AG04450 (cell line): ENCODE data around the gene AMOT. TPM values are rescaled to one million over a fixed set of nuclear protein-coding genes. Genes with fewer than 3 reads are reported as not detected.

Source experiments
- CTCF ChIA-PET: fragments of 300-600, 350-600 bp; formaldehyde crosslinking; extraction: SDS; loops from one replicate; lab custom pipeline; 2022; ENCODE audit warnings: antibody characterized with exemption, inconsistent platforms; lab: Charles Lee
- POLR2A ChIA-PET: fragments of 350-600 bp; formaldehyde crosslinking; extraction: SDS; loops from one replicate; lab custom pipeline; 2021; ENCODE audit warnings: antibody characterized with exemption, inconsistent platforms; lab: Yijun Ruan, JAX
- DNase-seq: peaks from one replicate; pipeline ENCODE4 v3.0.0-alpha.2; 2011; ENCODE audit warnings: low read depth, low spot score
- H3K27ac ChIP-seq: one replicate; pipeline ENCODE4 v1.5.1; 2012; ENCODE audit warnings: low read depth, low read length, control low read depth
- H3K27me3 ChIP-seq: one replicate; pipeline ENCODE4 v1.6.0; 2012; ENCODE audit warnings: low read length; ENCODE audit not compliant: control insufficient read depth, insufficient read depth
- H3K4me3 ChIP-seq: 2 replicates; pipeline ENCODE4 v1.5.1; 2011; ENCODE audit warnings: mild to moderate bottlenecking, low read depth, low read length, control low read depth
- H3K9me3 ChIP-seq: 2 replicates; pipeline ENCODE4 v1.5.1; 2012; ENCODE audit warnings: low read length; ENCODE audit not compliant: control insufficient read depth, insufficient read depth
- polyA plus RNA-seq: library from polyadenylated mRNA; depleted of rRNA; stranded (reverse); fragments of >200 nt; gene quantifications from 2 replicates; pipeline ENCODE4 v1.2.3, GENCODE V29; 2011
- TF ChIP-seq, protein P1 (sequence below): IDR thresholded peaks from 2 replicates; pipeline ENCODE4 v1.5.1; 2011; ENCODE audit warnings: low read depth, low read length, control low read depth, inconsistent platforms

AMOT gene
- polyA plus RNA-seq, 1 experiment: 9.6 TPM

DNA sequence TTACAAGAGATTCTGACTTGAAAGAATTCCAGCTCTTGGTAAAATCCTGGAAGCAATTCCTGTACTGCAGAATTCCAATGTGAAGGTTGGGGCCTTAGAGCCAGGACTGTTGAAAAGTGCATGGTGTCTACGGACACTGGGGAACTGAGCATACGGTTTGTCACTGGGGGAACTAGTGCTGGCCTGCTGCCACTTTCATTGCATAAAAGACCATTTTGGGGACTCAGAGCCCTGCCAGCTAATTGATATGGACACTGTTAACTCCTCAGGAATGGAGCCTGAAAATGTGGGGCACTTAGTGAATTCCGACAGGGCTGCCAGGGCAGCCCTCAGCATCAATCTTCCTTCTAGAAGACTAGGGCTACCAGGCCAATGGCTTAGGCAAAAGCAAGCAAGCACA lies 55.9 kb downstream of the AMOT start:
- ChIA-PET POLR2A (no interaction called here), CTCF (no interaction called here)
- no peak overlapping the region for H3K4me3 ChIP-seq
- H3K27ac ChIP-seq: no peak overlapping the region
- no peak for DNase-seq
- no peaks in the 10 kb centered on the region for H3K27me3 ChIP-seq
- H3K9me3 ChIP-seq: no peaks in the 10 kb centered on the region
- TF ChIP-seq, protein P1, sequence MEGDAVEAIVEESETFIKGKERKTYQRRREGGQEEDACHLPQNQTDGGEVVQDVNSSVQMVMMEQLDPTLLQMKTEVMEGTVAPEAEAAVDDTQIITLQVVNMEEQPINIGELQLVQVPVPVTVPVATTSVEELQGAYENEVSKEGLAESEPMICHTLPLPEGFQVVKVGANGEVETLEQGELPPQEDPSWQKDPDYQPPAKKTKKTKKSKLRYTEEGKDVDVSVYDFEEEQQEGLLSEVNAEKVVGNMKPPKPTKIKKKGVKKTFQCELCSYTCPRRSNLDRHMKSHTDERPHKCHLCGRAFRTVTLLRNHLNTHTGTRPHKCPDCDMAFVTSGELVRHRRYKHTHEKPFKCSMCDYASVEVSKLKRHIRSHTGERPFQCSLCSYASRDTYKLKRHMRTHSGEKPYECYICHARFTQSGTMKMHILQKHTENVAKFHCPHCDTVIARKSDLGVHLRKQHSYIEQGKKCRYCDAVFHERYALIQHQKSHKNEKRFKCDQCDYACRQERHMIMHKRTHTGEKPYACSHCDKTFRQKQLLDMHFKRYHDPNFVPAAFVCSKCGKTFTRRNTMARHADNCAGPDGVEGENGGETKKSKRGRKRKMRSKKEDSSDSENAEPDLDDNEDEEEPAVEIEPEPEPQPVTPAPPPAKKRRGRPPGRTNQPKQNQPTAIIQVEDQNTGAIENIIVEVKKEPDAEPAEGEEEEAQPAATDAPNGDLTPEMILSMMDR: no peak

DNA sequence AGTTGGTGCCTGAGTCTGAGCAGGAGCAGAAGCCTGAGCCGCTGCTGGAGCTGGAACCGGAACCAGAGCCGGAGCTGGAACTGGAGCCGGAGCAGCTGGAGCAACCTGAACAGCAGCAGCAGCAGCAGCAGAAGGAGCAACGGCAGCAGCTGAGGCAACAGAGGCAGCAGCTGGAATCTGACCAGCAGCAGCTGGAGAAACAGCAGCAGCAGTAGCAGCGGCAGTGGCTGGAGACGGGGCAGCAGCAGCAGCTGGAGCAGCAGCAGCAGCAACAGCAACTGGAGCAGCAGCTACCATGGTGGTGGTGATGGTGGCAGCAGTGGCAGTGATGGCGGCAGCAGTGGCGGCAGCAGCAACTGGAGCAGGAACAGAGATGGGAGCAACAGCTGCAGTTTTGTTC lies 61.5 kb downstream of the AMOT start:
- H3K9me3 ChIP-seq: no peaks in the 10 kb centered on the region
- ChIA-PET POLR2A (no interaction called here), CTCF (no interaction called here)
- no peaks in the 10 kb centered on the region for H3K27me3 ChIP-seq
- TF ChIP-seq, protein P1: no peak
- no peak overlapping the region for H3K4me3 ChIP-seq
- DNase-seq: no peak
- no peak overlapping the region for H3K27ac ChIP-seq

- Histone ChIP-seq H3K27me3 (no peaks in the 10 kb centered on the region), H3K4me3 (no peak overlapping the region), H3K27ac (no peak overlapping the region), H3K9me3 (no peaks in the 10 kb centered on the region)
- POLR2A ChIA-PET: no interaction called here
- CTCF ChIA-PET: no interaction called here
- no peak for DNase-seq
- TF ChIP-seq, protein P1: no peak
Measured at GRCh38 chrX:112774651-112775293, 65.9 kb downstream of the AMOT start.

GRCh38 chrX:112774142-112774541 lies 66.5 kb downstream of the AMOT start:
- H3K27ac ChIP-seq: no peak overlapping the region
- ChIA-PET CTCF (no interaction called here), POLR2A (no interaction called here)
- H3K9me3 ChIP-seq: no peaks in the 10 kb centered on the region
- no peak overlapping the region for H3K4me3 ChIP-seq
- TF ChIP-seq, protein P1: no peak
- DNase-seq: no peak
- no peaks in the 10 kb centered on the region for H3K27me3 ChIP-seq

DNA sequence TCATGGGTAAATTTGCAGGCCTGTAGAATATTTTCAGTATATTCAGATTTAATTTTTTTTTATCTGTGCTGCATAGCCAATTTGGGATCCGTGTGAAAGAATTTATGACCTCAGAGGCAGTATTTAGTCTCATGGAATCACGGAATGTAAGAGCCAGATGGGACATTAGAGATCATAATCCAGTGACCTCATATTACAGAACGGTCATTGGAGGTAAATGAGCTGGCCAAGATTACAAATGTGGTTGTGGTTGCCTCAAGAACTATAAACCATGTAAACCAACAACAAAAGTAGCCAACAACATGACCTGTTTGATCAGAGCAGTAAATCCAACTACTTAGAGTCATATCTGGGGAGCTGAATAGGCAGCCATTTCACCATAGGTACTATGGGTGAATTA lies 71.6 kb downstream of the AMOT start:
- H3K27me3 ChIP-seq: no peaks in the 10 kb centered on the region
- no peak overlapping the region for H3K27ac ChIP-seq
- TF ChIP-seq, protein P1: no peak
- no peaks in the 10 kb centered on the region for H3K9me3 ChIP-seq
- DNase-seq: no peak
- CTCF ChIA-PET: no interaction called here
- H3K4me3 ChIP-seq: no peak overlapping the region
- POLR2A ChIA-PET: no interaction called here
